HUES6 (cell line): ENCODE results near the gene ITGB4.
"Not testable (repeated sequence)": the region's sequence is repeated elsewhere in the genome, so short reads cannot be mapped to it uniquely, and the experiment has no call there.

Experiments used
- H3K27ac ChIP-seq: 2 replicates; pipeline ENCODE4 v1.7.0; 2013; ENCODE audit warnings: low read depth, mild to moderate bottlenecking, low read length, inconsistent platforms
- H3K27me3 ChIP-seq: 2 replicates; pipeline ENCODE4 v1.6.1; 2013; ENCODE audit warnings: low read length; ENCODE audit not compliant: control insufficient read depth, insufficient read depth
- H3K36me3 ChIP-seq: 2 replicates; pipeline ENCODE4 v1.6.1; 2013; ENCODE audit warnings: low read length; ENCODE audit not compliant: control insufficient read depth, insufficient read depth
- H3K4me1 ChIP-seq: 2 replicates; pipeline ENCODE4 v1.6.1; 2013; ENCODE audit warnings: low read length; ENCODE audit not compliant: control insufficient read depth, insufficient read depth
- H3K4me3 ChIP-seq: 2 replicates; pipeline ENCODE4 v1.5.1; 2013; ENCODE audit warnings: low read depth, low read length
- H3K9ac ChIP-seq: one replicate; pipeline ENCODE4 v1.6.1; 2013; ENCODE audit warnings: mild to moderate bottlenecking, low read length
- H3K9me3 ChIP-seq: 2 replicates; pipeline ENCODE4 v1.6.1; 2013; ENCODE audit warnings: low read depth, low read length; ENCODE audit not compliant: control insufficient read depth, insufficient read depth

ITGB4 gene

GRCh38 chr17:75755990-75756389 lies 34.7 kb downstream of the ITGB4 start:
- Histone ChIP-seq H3K4me3 (no peak overlapping the region), H3K9ac (no peak overlapping the region), H3K9me3 (no peaks in the 10 kb centered on the region), H3K4me1 (peaks cover 12% of the 10 kb centered on the region), H3K27ac (no peak overlapping the region), H3K27me3 (no peaks in the 10 kb centered on the region), H3K36me3 (no peaks in the 10 kb centered on the region; the same call in 1 of the 2 replicates)

- Histone ChIP-seq H3K27me3 (no peaks in the 10 kb centered on the region), H3K36me3 (no peaks in the 10 kb centered on the region; the same call in 1 of the 2 replicates), H3K4me3 (no peak overlapping the region), H3K9me3 (no peaks in the 10 kb centered on the region), H3K27ac (no peak overlapping the region), H3K9ac (no peak overlapping the region), H3K4me1 (peaks cover 12% of the 10 kb centered on the region)
These were observed 35.3 kb downstream of the ITGB4 start for GRCh38 chr17:75756451-75757085.

GRCh38 chr17:75757086-75757681 lies 35.9 kb downstream of the ITGB4 start:
- no peaks in the 10 kb centered on the region; the same call in 1 of the 2 replicates for H3K36me3 ChIP-seq
- H3K4me3 ChIP-seq = no peak overlapping the region
- no peak overlapping the region for H3K9ac ChIP-seq
- no peak overlapping the region for H3K27ac ChIP-seq
- peaks cover 12% of the 10 kb centered on the region for H3K4me1 ChIP-seq
- no peaks in the 10 kb centered on the region for H3K27me3 ChIP-seq
- no peaks in the 10 kb centered on the region for H3K9me3 ChIP-seq

DNA sequence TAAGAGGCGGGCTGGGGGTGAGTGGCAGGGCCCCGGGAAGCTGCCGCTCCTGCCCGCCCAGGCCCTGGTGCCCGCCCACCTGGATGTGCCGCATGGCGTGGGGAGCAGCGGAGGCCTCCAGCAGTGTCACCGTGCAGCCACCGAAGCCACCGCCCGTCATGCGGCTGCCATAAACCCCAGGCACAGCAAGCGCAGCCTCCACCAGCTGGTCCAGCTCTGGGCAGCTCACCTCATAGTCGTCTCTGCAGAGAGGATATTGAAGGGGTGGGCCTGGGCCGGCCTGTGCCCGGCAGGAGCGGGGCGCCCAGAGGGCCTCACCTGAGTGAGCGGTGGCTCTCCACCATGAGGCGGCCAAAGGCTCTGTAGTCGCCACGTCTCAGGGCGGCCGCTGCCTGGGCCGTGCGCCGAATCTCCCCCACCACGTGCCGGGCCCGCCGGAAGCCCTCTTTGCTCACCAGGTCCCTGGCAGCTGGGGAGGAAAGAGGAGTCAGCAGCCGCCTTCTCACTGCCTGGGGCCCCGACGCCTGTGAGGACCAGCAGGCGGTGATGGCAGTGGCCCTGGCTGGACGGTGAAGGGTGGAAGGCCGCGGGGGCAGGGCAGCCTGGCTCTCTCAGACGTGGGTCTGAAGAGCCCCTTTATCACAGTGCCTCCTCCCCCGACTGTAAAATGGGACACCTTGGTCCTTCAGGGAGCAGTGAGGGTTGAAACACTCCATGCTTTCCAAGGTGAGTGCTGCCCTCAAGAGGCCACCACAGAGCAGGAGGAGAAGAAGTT lies 37.1 kb downstream of the ITGB4 start:
- no peaks in the 10 kb centered on the region for H3K9me3 ChIP-seq
- no peak overlapping the region for H3K4me3 ChIP-seq
- peaks cover 9% of the 10 kb centered on the region for H3K4me1 ChIP-seq
- no peaks in the 10 kb centered on the region; the same call in 1 of the 2 replicates for H3K36me3 ChIP-seq
- no peaks in the 10 kb centered on the region for H3K27me3 ChIP-seq
- H3K27ac ChIP-seq = no peak overlapping the region
- no peak overlapping the region for H3K9ac ChIP-seq

DNA sequence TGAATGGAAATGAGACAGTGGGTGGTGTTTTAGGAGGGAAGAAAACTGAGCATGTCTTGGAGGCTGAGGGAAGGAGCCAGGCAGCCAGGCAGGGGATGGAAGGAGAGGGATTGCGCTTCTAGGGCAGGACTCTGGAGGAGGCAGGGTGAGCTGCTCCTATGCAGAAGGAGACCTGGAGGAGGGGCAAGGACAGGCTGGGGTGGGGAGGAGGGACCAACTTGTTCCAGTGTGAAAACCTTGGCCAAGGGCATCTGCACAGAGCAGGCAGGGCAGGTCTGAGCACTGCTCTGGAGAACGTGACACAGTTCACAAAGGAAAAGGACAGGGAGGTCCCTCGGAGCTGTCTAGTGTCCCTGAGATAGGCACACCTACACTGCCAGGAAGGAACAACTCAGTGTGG lies 38.2 kb downstream of the ITGB4 start:
- Histone ChIP-seq H3K9me3 (no peaks in the 10 kb centered on the region), H3K36me3 (no peaks in the 10 kb centered on the region; the same call in 1 of the 2 replicates), H3K4me3 (no peak overlapping the region), H3K9ac (no peak overlapping the region), H3K27me3 (no peaks in the 10 kb centered on the region), H3K4me1 (peaks cover 13% of the 10 kb centered on the region), H3K27ac (no peak overlapping the region)

DNA sequence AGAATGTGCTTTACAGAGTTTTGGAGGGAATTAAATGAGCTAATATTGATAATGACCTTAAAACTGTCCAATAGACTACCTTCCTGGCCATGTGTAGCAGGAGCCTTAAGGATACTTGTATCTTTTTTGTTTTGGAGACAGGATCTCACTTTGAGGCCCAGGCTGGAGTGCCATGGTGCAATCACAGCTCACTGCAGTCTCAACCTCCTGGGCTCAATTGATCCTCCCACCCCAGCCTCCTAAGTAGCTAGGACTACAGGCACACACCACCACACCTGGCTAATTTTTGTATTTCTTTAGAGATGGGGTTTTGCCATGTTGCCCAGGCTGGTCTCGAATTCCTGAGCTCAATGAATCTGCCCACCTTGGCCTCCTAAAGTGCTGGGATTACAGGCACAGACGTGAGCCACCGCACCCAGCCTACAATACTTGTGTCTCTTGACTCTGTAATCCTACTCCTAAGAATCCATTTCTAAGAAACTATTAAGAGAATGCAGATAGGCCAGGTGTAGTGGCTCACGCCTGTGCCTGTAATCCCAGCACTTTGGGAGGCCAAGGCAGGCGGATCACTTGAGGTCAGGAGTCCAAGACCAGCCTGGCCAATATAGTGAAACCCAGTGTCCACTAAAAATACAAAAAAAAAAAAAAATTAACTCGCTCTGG lies 38.9 kb downstream of the ITGB4 start:
- H3K4me3 ChIP-seq, H3K9ac ChIP-seq, H3K27ac ChIP-seq, H3K36me3 ChIP-seq, H3K27me3 ChIP-seq, H3K9me3 ChIP-seq: not testable (repeated sequence)
- peaks cover 13% of the 10 kb centered on the region for H3K4me1 ChIP-seq

GRCh38 chr17:75762513-75763268 lies 41.4 kb downstream of the ITGB4 start:
- Histone ChIP-seq H3K4me1 (peaks cover 13% of the 10 kb centered on the region), H3K36me3 (no peaks in the 10 kb centered on the region; the same call in 1 of the 2 replicates), H3K27me3 (no peaks in the 10 kb centered on the region), H3K4me3 (no peak overlapping the region), H3K9ac (no peak overlapping the region), H3K9me3 (no peaks in the 10 kb centered on the region), H3K27ac (no peak overlapping the region)

GRCh38 chr17:75763269-75763607 lies 42.0 kb downstream of the ITGB4 start:
- H3K4me1 ChIP-seq = peaks cover 13% of the 10 kb centered on the region
- H3K36me3 ChIP-seq = no peaks in the 10 kb centered on the region
- H3K27me3 ChIP-seq = no peaks in the 10 kb centered on the region
- H3K4me3 ChIP-seq = no peak overlapping the region
- H3K9me3 ChIP-seq = no peaks in the 10 kb centered on the region
- no peak overlapping the region for H3K27ac ChIP-seq
- H3K9ac ChIP-seq = no peak overlapping the region

DNA sequence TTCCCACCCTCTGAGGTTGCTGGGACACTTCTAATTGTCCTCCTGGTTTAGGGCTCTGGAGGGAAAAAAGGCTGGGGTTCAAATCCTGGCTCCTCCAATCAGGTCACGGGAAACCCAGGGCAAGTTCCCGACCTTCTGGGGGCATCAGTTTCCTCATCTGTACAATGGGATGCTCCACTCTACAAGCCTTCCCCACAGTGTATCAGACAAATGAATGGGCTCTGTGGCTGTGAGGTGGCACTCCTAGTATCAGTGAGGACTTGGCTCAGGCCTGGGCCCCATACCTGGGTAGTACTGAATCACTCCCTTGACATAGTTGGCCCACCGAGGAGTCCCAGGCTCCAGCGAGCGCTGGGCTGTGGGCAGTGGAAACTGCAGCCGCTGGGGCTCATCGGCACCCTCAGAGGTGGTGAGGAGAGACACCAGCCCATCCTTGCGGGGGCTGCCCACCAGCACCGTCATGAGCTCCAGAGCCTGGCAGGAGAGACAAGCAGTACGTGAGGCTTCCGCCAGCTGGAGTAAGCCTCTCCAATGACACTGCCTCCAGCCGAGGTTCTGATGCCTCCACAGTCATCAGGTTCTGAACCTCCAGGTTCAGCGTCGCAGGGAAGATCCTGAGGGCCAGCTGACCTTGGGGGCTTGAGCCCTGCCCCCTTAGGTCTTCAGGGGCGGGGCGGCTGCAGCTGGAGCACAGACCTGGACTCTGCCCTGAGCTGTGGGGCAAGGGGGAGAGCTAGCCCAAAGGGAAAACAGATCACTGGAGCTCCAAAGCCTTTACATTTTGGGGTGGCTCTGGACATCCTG lies 42.6 kb downstream of the ITGB4 start:
- H3K27ac ChIP-seq = no peak overlapping the region

GRCh38 chr17:75764417-75764710 lies 43.1 kb downstream of the ITGB4 start:
- Histone ChIP-seq H3K9me3 (no peaks in the 10 kb centered on the region), H3K9ac (peak overlapping the region; percentile 50), H3K4me1 (peaks cover 9% of the 10 kb centered on the region), H3K4me3 (peak overlapping the region; percentile 72), H3K27me3 (no peaks in the 10 kb centered on the region), H3K36me3 (no peaks in the 10 kb centered on the region), H3K27ac (no peak overlapping the region)

More for the DNA sequence above, 42.6 kb downstream of the ITGB4 start:
- H3K36me3 ChIP-seq = no peaks in the 10 kb centered on the region
- no peak overlapping the region for H3K9ac ChIP-seq
- no peaks in the 10 kb centered on the region for H3K27me3 ChIP-seq
- peaks cover 9% of the 10 kb centered on the region for H3K4me1 ChIP-seq
- no peaks in the 10 kb centered on the region for H3K9me3 ChIP-seq
- H3K4me3 ChIP-seq = peak overlapping the region; percentile 72
